GM23338 (cell line): ENCODE data around the gene ZNF385C. TPM values are rescaled to one million over a fixed set of nuclear protein-coding genes. Genes with fewer than 3 reads are reported as not detected.

ENCODE experiments used
- ATAC-seq: fragments of 200-7000 bp; cut with Tn5 transposase; 3 replicates; pipeline ENCODE4 v1.9.1; 2020
- DNase-seq: peaks from one replicate; pipeline ENCODE4 v3.0.0-alpha.2; 2015; ENCODE audit warnings: low spot score
- H2AFZ ChIP-seq: fragments of 200-600 bp; sonication (generic); 2 replicates; pipeline ENCODE4 v1.8.0; 2016; ENCODE audit warnings: antibody characterized with exemption, mild to moderate bottlenecking, moderate library complexity
- H3F3A ChIP-seq: fragments of 200-600 bp; sonication (generic); replicated peaks from 2 replicates; pipeline ENCODE4 v1.8.0; 2017; ENCODE audit warnings: antibody characterized with exemption, mixed run types, low read depth
- H3K27ac ChIP-seq: fragments of 200-600 bp; sonication (generic); 2 replicates; pipeline ENCODE4 v1.6.1; 2016; ENCODE audit warnings: low read depth
- H3K27me3 ChIP-seq: fragments of 200-600 bp; sonication (generic); 2 replicates; pipeline ENCODE4 v1.8.0; 2016; ENCODE audit warnings: mild to moderate bottlenecking, mixed run types, moderate library complexity; ENCODE audit not compliant: insufficient read depth
- H3K36me3 ChIP-seq: fragments of 200-600 bp; sonication (generic); 2 replicates; pipeline ENCODE4 v1.8.0; 2016; ENCODE audit warnings: mild to moderate bottlenecking; ENCODE audit not compliant: insufficient read depth
- H3K4me1 ChIP-seq: fragments of 200-600 bp; sonication (generic); 2 replicates; pipeline ENCODE4 v1.8.0; 2016; ENCODE audit warnings: mild to moderate bottlenecking, moderate library complexity; ENCODE audit not compliant: insufficient read depth
- H3K4me2 ChIP-seq: fragments of 200-600 bp; sonication (generic); 2 replicates; pipeline ENCODE4 v1.7.1; 2017; ENCODE audit warnings: mixed run types
- H3K4me3 ChIP-seq: fragments of 200-600 bp; sonication (generic); 2 replicates; pipeline ENCODE4 v1.6.1; 2016; ENCODE audit warnings: mixed run types
- H3K79me2 ChIP-seq: fragments of 200-600 bp; sonication (generic); replicated peaks from 2 replicates; pipeline ENCODE4 v1.8.0; 2017; ENCODE audit warnings: mild to moderate bottlenecking; ENCODE audit not compliant: insufficient read depth
- H3K9me2 ChIP-seq: fragments of 200-600 bp; sonication (generic); 2 replicates; pipeline ENCODE4 v1.8.0; 2017; ENCODE audit not compliant: insufficient read depth
- H4K20me1 ChIP-seq: fragments of 200-600 bp; sonication (generic); replicated peaks from 2 replicates; pipeline ENCODE4 v1.8.0; 2017; ENCODE audit warnings: mild to moderate bottlenecking; ENCODE audit not compliant: insufficient read depth
- H3K27ac Mint-ChIP-seq: 2 replicates; pipeline ENCODE4 v1.8.0; 2020; ENCODE audit warnings: inconsistent platforms, mild to moderate bottlenecking, moderate library complexity, mixed read lengths
- H3K27me3 Mint-ChIP-seq: 3 replicates; pipeline ENCODE4 v1.8.0; 2022; ENCODE audit warnings: low read depth, mild to moderate bottlenecking, moderate library complexity, mixed read lengths, inconsistent platforms; ENCODE audit not compliant: insufficient read depth, poor library complexity
- H3K36me3 Mint-ChIP-seq: 3 replicates; pipeline ENCODE4 v1.8.0; 2021; ENCODE audit warnings: low read depth, mild to moderate bottlenecking, inconsistent platforms, moderate library complexity, mixed read lengths
- H3K4me1 Mint-ChIP-seq: 3 replicates; pipeline ENCODE4 v1.8.0; 2020; ENCODE audit warnings: mild to moderate bottlenecking, inconsistent platforms, mixed read lengths
- H3K4me3 Mint-ChIP-seq: 3 replicates; pipeline ENCODE4 v1.8.0; 2021; ENCODE audit warnings: moderate library complexity, mild to moderate bottlenecking, inconsistent platforms, mixed read lengths
- H3K9me3 Mint-ChIP-seq: 3 replicates; pipeline ENCODE4 v1.8.0; 2020; ENCODE audit warnings: moderate library complexity, mild to moderate bottlenecking, inconsistent platforms, mixed read lengths
- CREB1 ChIP-seq: fragments of 250-450 bp; sonication (Bioruptor Pico); IDR thresholded peaks from 2 replicates; pipeline ENCODE4 v1.5.0; 2020; ENCODE audit warnings: low read depth, mild to moderate bottlenecking, moderate library complexity
- EZH2 ChIP-seq: fragments of 200-600 bp; sonication (generic); IDR thresholded peaks from one replicate; pipeline ENCODE4 v1.8.0; 2017; ENCODE audit warnings: antibody characterized with exemption, mild to moderate bottlenecking, low read depth; ENCODE audit not compliant: unreplicated experiment
- EZH2phosphoT487 ChIP-seq: fragments of 200-600 bp; sonication (generic); IDR thresholded peaks from one replicate; pipeline ENCODE4 v1.8.1; 2018; ENCODE audit warnings: antibody characterized with exemption; ENCODE audit not compliant: unreplicated experiment
- JUNB ChIP-seq: IDR thresholded peaks from one replicate; pipeline ENCODE4 v1.6.1; 2016; ENCODE audit warnings: antibody characterized with exemption; ENCODE audit not compliant: unreplicated experiment
- NANOG ChIP-seq: IDR thresholded peaks from 2 replicates; pipeline ENCODE4 v1.6.1; 2016; ENCODE audit warnings: antibody characterized with exemption, borderline replicate concordance
- POLR2AphosphoS5 ChIP-seq: IDR thresholded peaks from 2 replicates; pipeline ENCODE4 v1.6.1; 2016; ENCODE audit warnings: antibody characterized with exemption, low read depth
- REST ChIP-seq: IDR thresholded peaks from one replicate; pipeline ENCODE4 v1.6.1; 2018; ENCODE audit warnings: antibody characterized with exemption; ENCODE audit not compliant: unreplicated experiment
- STAT1 ChIP-seq: IDR thresholded peaks from one replicate; pipeline ENCODE4 v1.6.1; 2016; ENCODE audit warnings: antibody characterized with exemption; ENCODE audit not compliant: unreplicated experiment
- ZNF114 ChIP-seq: fragments of 250-450 bp; sonication (Bioruptor Pico); IDR thresholded peaks from 2 replicates; pipeline ENCODE4 v1.5.0; 2020; ENCODE audit warnings: mild to moderate bottlenecking, moderate library complexity
- ZNF331 ChIP-seq: fragments of 250-450 bp; sonication (Bioruptor Pico); IDR thresholded peaks from 2 replicates; pipeline ENCODE4 v1.5.0; 2020; ENCODE audit warnings: low read depth, mild to moderate bottlenecking, moderate library complexity
- polyA plus RNA-seq: library from polyadenylated mRNA; unstranded; fragments of >200 nt; fragmentation: Nextera tagmentation; extraction: Ambion mirVana; gene quantifications from 2 replicates; pipeline ENCODE4 v1.2.1, GENCODE V29; 2016
- total RNA-seq: library from RNA; depleted of rRNA; stranded (reverse); fragments of >200 nt; shearing (Covaris generic); gene quantifications from 2 replicates; pipeline ENCODE4 v1.2.3, GENCODE V29; 2014
- TF ChIP-seq, protein P1 (sequence below), 2 experiments: fragments of 200-600 bp in 1 of 2; sonication (generic) in 1 of 2; conservative IDR thresholded peaks; 2 replicates each; pipeline versions ENCODE4 v1.5.1 to v1.6.1; 2016 to 2017; ENCODE audit warnings: antibody characterized with exemption in 2 of 2, low read depth in 2 of 2, mild to moderate bottlenecking in 2 of 2, moderate library complexity in 1 of 2
- TF ChIP-seq, protein P2 (sequence below): IDR thresholded peaks from 2 replicates; pipeline ENCODE4 v1.6.1; 2016; ENCODE audit warnings: antibody characterized with exemption
- TF ChIP-seq, protein P3 (sequence below): fragments of 250-450 bp; sonication (Bioruptor Pico); IDR thresholded peaks from 2 replicates; pipeline ENCODE4 v1.5.0; 2020; ENCODE audit warnings: mild to moderate bottlenecking, moderate library complexity

Gene ZNF385C
- total and polyA plus RNA-seq, 2 experiments from 2014 or later, result 1.9 to 3.1 TPM

DNA sequence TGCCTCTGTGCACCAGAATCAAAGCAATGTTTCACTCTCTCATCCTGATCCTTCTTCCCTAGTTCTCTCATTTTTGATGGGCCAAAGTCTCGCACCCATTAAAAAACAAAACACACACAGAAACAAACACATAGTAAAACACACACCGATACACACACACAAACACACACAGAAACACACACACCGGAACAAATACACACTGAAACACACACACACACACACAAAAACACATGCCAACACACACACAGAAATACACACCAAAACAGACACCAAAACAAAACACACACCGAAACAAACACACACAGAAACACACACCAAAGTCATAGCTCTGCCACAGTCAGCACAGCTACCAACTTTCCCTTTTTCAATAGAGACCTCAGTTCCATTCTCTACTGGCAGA, 33.0 kb upstream of the ZNF385C start:
- no peak overlapping the region for H3K4me3 ChIP-seq
- peaks cover 17% of the 10 kb centered on the region for H3K27me3 Mint-ChIP-seq
- H3K27ac ChIP-seq, result no peak overlapping the region
- no peaks in the 10 kb centered on the region for H3K9me3 Mint-ChIP-seq
- H3K4me1 Mint-ChIP-seq, result peaks cover 29% of the 10 kb centered on the region
- no peak overlapping the region for H2AFZ ChIP-seq
- H3K9me2 ChIP-seq, result no peaks in the 10 kb centered on the region
- DNase-seq, result no peak
- no peak overlapping the region; the same call in 2 of the 3 replicates for H3K4me3 Mint-ChIP-seq
- ATAC-seq, result no peak
- peaks cover 6% of the 10 kb centered on the region; the same call in 1 of the 2 replicates for H3K4me1 ChIP-seq
- H3K79me2 ChIP-seq, result peaks cover 42% of the 10 kb centered on the region
- TF ChIP-seq ZNF114 (CRISPR knock-in tag) (no peak), POLR2AphosphoS5 (no peak), EZH2phosphoT487 (no peak), REST (no peak), EZH2 (no peak), ZNF331 (CRISPR knock-in tag) (no peak), STAT1 (no peak), CREB1 (CRISPR knock-in tag) (no peak), NANOG (no peak), JUNB (no peak)
- TF ChIP-seq, protein P1, sequence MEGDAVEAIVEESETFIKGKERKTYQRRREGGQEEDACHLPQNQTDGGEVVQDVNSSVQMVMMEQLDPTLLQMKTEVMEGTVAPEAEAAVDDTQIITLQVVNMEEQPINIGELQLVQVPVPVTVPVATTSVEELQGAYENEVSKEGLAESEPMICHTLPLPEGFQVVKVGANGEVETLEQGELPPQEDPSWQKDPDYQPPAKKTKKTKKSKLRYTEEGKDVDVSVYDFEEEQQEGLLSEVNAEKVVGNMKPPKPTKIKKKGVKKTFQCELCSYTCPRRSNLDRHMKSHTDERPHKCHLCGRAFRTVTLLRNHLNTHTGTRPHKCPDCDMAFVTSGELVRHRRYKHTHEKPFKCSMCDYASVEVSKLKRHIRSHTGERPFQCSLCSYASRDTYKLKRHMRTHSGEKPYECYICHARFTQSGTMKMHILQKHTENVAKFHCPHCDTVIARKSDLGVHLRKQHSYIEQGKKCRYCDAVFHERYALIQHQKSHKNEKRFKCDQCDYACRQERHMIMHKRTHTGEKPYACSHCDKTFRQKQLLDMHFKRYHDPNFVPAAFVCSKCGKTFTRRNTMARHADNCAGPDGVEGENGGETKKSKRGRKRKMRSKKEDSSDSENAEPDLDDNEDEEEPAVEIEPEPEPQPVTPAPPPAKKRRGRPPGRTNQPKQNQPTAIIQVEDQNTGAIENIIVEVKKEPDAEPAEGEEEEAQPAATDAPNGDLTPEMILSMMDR (conservative IDR thresholded peaks at IDR 0.05; ENCODE audit: low read depth in 2 of 2), result no peak
- TF ChIP-seq, protein P2, sequence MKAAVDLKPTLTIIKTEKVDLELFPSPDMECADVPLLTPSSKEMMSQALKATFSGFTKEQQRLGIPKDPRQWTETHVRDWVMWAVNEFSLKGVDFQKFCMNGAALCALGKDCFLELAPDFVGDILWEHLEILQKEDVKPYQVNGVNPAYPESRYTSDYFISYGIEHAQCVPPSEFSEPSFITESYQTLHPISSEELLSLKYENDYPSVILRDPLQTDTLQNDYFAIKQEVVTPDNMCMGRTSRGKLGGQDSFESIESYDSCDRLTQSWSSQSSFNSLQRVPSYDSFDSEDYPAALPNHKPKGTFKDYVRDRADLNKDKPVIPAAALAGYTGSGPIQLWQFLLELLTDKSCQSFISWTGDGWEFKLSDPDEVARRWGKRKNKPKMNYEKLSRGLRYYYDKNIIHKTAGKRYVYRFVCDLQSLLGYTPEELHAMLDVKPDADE, result no peak
- TF ChIP-seq, protein P3, sequence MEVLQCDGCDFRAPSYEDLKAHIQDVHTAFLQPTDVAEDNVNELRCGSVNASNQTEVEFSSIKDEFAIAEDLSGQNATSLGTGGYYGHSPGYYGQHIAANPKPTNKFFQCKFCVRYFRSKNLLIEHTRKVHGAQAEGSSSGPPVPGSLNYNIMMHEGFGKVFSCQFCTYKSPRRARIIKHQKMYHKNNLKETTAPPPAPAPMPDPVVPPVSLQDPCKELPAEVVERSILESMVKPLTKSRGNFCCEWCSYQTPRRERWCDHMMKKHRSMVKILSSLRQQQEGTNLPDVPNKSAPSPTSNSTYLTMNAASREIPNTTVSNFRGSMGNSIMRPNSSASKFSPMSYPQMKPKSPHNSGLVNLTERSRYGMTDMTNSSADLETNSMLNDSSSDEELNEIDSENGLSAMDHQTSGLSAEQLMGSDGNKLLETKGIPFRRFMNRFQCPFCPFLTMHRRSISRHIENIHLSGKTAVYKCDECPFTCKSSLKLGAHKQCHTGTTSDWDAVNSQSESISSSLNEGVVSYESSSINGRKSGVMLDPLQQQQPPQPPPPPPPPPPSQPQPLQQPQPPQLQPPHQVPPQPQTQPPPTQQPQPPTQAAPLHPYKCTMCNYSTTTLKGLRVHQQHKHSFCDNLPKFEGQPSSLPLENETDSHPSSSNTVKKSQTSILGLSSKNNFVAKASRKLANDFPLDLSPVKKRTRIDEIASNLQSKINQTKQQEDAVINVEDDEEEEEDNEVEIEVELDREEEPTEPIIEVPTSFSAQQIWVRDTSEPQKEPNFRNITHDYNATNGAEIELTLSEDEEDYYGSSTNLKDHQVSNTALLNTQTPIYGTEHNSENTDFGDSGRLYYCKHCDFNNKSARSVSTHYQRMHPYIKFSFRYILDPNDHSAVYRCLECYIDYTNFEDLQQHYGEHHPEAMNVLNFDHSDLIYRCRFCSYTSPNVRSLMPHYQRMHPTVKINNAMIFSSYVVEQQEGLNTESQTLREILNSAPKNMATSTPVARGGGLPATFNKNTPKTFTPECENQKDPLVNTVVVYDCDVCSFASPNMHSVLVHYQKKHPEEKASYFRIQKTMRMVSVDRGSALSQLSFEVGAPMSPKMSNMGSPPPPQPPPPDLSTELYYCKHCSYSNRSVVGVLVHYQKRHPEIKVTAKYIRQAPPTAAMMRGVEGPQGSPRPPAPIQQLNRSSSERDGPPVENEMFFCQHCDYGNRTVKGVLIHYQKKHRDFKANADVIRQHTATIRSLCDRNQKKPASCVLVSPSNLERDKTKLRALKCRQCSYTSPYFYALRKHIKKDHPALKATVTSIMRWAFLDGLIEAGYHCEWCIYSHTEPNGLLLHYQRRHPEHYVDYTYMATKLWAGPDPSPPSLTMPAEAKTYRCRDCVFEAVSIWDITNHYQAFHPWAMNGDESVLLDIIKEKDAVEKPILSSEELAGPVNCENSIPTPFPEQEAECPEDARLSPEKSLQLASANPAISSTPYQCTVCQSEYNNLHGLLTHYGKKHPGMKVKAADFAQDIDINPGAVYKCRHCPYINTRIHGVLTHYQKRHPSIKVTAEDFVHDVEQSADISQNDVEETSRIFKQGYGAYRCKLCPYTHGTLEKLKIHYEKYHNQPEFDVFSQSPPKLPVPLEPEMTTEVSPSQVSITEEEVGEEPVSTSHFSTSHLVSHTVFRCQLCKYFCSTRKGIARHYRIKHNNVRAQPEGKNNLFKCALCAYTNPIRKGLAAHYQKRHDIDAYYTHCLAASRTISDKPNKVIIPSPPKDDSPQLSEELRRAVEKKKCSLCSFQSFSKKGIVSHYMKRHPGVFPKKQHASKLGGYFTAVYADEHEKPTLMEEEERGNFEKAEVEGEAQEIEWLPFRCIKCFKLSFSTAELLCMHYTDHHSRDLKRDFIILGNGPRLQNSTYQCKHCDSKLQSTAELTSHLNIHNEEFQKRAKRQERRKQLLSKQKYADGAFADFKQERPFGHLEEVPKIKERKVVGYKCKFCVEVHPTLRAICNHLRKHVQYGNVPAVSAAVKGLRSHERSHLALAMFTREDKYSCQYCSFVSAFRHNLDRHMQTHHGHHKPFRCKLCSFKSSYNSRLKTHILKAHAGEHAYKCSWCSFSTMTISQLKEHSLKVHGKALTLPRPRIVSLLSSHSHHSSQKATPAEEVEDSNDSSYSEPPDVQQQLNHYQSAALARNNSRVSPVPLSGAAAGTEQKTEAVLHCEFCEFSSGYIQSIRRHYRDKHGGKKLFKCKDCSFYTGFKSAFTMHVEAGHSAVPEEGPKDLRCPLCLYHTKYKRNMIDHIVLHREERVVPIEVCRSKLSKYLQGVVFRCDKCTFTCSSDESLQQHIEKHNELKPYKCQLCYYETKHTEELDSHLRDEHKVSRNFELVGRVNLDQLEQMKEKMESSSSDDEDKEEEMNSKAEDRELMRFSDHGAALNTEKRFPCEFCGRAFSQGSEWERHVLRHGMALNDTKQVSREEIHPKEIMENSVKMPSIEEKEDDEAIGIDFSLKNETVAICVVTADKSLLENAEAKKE (CRISPR knock-in tag), result no peak
- H3K4me2 ChIP-seq, result no peak overlapping the region
- peaks cover 12% of the 10 kb centered on the region for H4K20me1 ChIP-seq
- H3K36me3 ChIP-seq, result peaks cover 3% of the 10 kb centered on the region
- H3F3A ChIP-seq, result 0 out of 2 replicates have a peak, but pooled peaks cover 4% of the 10 kb centered on the region
- H3K36me3 Mint-ChIP-seq, result peaks cover 43% of the 10 kb centered on the region
- peak overlapping the region; percentile 1; the same call in 1 of the 2 replicates for H3K27ac Mint-ChIP-seq
- H3K27me3 ChIP-seq, result no peaks in the 10 kb centered on the region
